ENCODE data around the gene DAZL.

Gene DAZL

GRCh38 chr3:16595778-16596177 lies 9.4 kb downstream of the DAZL start:
- peak; percentile 13 for DNase-seq

- DNase-seq, result no peak
These were observed 15.2 kb downstream of the DAZL start for GRCh38 chr3:16589867-16590624.

- no peak for DNase-seq
These were observed 16.1 kb downstream of the DAZL start for GRCh38 chr3:16589120-16589519.

- peak; percentile 38 for DNase-seq
These were observed 17.6 kb downstream of the DAZL start for GRCh38 chr3:16587681-16588060.

GRCh38 chr3:16587047-16587680 lies 18.1 kb downstream of the DAZL start:
- DNase-seq, result peak; percentile 16

GRCh38 chr3:16584880-16585279 lies 20.3 kb downstream of the DAZL start:
- DNase-seq, result no peak

- no peak for DNase-seq
These were observed 21.7 kb downstream of the DAZL start for GRCh38 chr3:16583551-16583950.

- no peak for DNase-seq
These were observed 35.1 kb downstream of the DAZL start for GRCh38 chr3:16570113-16570512.

GRCh38 chr3:16568532-16568931 lies 36.7 kb downstream of the DAZL start:
- no peak for DNase-seq

GRCh38 chr3:16568115-16568514 lies 37.1 kb downstream of the DAZL start:
- DNase-seq, result no peak

GRCh38 chr3:16559653-16560365 lies 45.4 kb downstream of the DAZL start:
- DNase-seq, result no peak

- DNase-seq, result no peak
These were observed 51.1 kb downstream of the DAZL start for GRCh38 chr3:16554126-16554525.

- DNase-seq, result no peak
These were observed 52.5 kb downstream of the DAZL start for GRCh38 chr3:16552757-16553156.

GRCh38 chr3:16551342-16551976 lies 53.8 kb downstream of the DAZL start:
- no peak for DNase-seq

- DNase-seq, result peak; percentile 89
These were observed 54.4 kb downstream of the DAZL start for GRCh38 chr3:16550676-16551341.

GRCh38 chr3:16550305-16550675 lies 54.9 kb downstream of the DAZL start:
- no peak for DNase-seq

- peak; percentile 73 for DNase-seq
These were observed 56.5 kb downstream of the DAZL start for GRCh38 chr3:16548721-16549120.

- DNase-seq, result no peak
These were observed 57.5 kb downstream of the DAZL start for GRCh38 chr3:16547561-16548357.

- no peak for DNase-seq
These were observed 58.8 kb downstream of the DAZL start for GRCh38 chr3:16546186-16547010.

- DNase-seq, result no peak
These were observed 59.6 kb downstream of the DAZL start for GRCh38 chr3:16545413-16546185.
